Prostate gland (tissue), 2 donors: ENCODE results near the gene PGC.

Experiments used
- POLR2A ChIP-seq: fragments of 450-650 bp; IDR thresholded peaks from one replicate; pipeline ENCODE4 v1.6.1; 2016; ENCODE audit warnings: antibody characterized with exemption, mild to moderate bottlenecking
- POLR2AphosphoS5 ChIP-seq: sonication (generic); formaldehyde crosslinking; IDR thresholded peaks from one replicate; pipeline ENCODE4 v1.6.1; 2017; ENCODE audit warnings: antibody characterized with exemption
- TF ChIP-seq, protein P1 (sequence below), 4 experiments: fragments of 200-600 bp in 2 of 4; fragments of 450-650 bp in 2 of 4; sonication (generic) in 2 of 4; IDR thresholded peaks; 1 replicate in 3 of 4; 2 replicates in 1 of 4; pipeline ENCODE4 v1.5.1; 2016 to 2019; ENCODE audit warnings: antibody characterized with exemption in 4 of 4, mild to moderate bottlenecking in 2 of 4, moderate library complexity in 2 of 4

DNA sequence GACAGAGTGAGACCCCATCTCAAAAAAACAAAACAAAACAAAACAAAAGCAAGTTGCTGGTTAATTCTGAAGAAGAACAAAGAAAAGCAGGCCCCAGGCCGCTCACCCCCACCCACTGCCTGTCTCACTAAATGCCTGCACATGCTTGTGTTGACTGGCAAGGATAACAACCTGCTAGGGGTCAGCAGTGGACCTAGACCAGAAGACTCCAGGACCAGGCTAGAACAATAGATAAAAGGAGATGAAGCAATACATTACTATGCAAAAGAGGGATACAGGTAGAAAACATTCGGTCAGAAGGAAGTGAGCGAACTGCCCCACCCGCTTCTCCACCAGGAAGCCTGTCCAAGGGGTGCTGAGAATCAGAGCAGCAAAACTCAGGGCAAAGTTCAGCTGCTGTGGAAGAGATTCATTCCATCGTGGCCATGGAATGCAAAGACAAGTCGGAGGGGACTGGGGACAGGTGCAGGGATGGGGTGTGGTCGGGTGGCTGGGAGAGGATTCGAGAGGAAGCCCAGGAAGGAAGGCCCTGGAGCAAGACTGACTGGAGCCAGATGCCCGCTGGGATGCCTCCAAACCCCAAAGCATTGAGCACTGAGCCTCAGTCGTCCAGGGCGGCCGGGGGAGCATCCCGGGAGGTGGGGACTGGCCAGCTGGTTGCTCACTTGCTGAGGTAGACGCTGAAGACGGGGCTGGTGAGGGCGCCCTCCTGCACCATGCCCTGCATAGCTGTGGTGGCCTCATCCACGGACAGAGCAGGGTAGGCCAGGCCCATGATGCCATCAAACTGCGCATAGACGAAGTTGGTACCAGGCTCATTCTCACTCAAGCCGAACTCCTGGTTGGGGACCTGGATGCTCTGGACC is 5.3 kb downstream of the PGC start:
- TF ChIP-seq, protein P1, sequence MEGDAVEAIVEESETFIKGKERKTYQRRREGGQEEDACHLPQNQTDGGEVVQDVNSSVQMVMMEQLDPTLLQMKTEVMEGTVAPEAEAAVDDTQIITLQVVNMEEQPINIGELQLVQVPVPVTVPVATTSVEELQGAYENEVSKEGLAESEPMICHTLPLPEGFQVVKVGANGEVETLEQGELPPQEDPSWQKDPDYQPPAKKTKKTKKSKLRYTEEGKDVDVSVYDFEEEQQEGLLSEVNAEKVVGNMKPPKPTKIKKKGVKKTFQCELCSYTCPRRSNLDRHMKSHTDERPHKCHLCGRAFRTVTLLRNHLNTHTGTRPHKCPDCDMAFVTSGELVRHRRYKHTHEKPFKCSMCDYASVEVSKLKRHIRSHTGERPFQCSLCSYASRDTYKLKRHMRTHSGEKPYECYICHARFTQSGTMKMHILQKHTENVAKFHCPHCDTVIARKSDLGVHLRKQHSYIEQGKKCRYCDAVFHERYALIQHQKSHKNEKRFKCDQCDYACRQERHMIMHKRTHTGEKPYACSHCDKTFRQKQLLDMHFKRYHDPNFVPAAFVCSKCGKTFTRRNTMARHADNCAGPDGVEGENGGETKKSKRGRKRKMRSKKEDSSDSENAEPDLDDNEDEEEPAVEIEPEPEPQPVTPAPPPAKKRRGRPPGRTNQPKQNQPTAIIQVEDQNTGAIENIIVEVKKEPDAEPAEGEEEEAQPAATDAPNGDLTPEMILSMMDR (IDR thresholded peaks at IDR 0.05): no peak
- TF ChIP-seq POLR2A (no peak), POLR2AphosphoS5 (no peak)
